Measurements from ENCODE around the gene CAMTA1.

Gene CAMTA1

GRCh38 chr1:7613851-7614205 is 828.6 kb downstream of the CAMTA1 start:
- no peak for DNase-seq

DNA sequence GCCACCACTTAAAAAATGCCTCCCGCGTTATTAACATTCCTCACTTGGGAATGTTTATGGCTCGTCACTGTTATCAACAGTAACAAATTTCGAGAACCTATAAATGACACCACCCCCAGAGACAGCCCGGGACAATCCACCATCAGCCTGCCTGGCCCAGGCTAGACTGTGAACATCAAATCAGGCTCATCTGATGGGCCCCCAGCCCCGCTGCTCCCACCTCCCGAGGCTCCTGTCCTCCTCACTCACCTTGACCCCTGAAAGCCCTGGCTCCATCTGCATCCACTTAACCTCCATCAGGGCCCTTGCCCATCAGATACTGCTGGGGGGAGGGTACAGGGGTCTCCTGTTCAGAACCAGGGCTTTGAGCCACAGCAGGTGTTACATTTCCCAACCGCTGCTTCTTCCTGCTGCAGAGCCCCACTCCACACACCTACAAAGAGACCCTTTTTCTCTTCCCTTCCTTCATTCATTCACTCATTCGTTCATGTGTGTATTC is 829.4 kb downstream of the CAMTA1 start:
- no peak for DNase-seq

- DNase-seq = no peak
Measured at GRCh38 chr1:7615138-7615537, 829.9 kb downstream of the CAMTA1 start.

GRCh38 chr1:7616076-7616832 is 831.0 kb downstream of the CAMTA1 start:
- DNase-seq = no peak

- DNase-seq = no peak
Measured at GRCh38 chr1:7616953-7617352, 831.7 kb downstream of the CAMTA1 start.

DNA sequence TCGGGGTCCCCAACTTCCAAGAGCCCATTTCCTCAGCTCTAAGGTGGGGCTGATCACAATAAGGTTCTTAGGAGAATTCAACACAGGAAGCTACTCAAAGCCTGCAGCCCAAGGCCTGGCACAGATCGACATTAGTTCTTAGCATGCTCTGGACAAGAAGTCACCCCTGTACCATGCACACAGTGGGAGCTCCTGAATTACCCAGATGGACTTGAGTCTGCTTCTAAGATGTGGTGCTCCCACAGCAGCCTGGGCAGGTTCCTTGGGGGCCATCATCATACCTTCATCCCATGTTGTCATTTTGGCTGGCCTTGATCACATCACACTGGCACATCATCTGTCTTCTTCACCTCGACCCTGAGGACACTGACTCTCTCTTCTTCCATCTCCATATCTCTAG is 832.6 kb downstream of the CAMTA1 start:
- DNase-seq = no peak

DNA sequence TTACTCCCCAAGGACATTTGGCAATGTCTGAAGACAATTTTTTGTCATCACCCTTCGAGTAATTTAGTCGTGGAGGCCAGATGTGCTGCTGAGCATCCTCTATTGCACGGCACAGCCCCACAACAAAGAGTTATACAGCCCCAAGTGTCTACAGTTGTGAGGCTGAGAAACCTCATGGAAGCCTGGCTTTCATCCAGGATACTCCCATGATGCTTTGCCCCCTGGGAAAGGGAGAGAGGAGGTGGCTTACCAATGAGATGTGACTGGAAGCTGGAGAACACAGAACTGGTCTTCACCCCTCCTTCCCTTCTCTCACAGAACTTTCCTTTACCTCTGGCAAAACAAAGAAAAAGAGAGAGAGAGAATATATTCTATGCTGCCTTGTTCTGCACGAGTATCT is 834.9 kb downstream of the CAMTA1 start:
- no peak for DNase-seq

DNA sequence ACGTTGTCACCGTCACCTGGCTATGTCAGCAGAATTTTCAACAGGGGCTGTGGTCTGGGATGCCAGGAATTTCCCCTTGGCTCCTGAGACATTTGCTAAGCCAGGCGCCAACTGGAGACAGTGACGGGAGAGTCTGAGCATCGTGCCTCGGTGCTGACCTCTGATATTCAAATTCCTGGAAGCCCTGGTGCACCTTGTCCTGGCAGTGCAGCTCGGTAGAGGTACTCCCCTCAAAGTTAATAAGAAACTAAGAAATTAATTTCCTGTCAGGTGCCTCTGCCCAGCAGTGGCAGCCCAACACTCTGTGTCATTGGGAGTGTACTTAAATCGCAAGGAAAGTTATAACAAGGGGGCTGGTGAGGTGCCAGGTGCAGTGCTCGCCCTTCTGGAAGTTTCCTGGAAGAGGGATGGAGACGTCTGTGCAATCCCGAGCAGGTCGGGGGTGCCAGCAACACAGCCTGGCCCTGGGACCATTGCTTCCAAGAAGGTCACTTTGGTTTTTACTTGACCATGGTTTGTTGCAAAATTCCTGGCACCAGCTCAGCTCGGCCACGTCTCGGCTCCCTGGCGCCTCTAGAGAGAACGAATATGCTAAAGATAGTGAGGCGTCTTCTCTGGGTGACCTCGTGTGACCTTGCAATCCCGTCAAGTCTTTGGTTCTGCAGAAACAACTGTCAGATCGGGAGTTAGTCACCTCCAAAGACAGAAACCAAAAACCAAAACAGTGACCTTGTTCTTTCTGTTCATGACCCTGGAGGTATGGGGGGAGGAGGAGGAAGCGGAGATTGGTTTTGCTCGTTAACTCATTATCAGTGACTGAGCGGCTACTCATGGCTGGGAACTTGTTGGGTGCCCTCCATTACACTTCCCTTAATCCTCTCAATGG is 836.3 kb downstream of the CAMTA1 start:
- DNase-seq = no peak

DNA sequence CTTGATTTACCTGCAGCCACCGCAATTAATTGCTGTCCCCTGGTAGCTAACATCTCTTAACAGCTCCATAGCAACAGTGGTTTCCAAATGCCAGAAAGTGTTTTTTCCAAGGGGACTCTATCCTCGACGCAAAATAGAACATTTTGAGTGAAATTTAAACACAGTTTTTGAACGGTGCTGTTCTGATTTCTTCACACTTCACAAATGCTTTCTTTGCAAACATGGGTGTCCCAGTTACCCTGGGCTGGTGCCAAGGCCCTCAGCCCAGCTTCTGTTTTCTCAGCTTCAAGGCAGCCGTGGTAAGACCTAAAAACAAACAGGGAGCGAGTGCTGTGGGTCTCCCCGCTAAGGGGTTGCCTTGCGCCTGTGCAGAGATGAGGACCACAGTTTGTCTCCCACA is 838.6 kb downstream of the CAMTA1 start:
- no peak for DNase-seq

DNA sequence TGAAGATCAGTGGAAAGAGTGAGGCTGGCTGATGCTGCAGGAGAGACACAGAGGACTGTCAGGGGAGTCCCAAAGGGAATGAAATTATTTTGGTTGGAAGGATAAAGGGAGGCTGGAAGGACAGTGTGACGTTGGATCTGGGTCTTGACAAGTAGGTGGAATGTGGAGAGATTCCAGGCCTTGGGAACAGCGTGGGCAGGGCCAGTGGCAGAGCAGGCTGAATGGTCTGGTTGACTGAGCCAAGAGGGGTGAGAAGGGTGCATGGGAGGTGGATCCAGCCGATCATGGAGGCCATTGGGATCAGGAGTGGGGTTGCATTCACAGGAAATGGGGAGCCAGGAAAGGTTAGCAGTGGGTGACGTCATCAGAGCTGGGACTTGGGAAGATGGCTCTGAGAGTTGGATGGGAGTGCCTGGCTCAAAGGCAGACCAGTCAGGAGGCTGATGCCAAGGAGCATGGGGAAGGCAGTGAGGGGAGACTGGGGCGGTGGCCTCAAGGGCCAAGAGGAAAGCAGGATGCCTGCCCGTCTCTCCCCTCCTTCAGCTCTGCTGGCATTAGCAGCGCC is 839.6 kb downstream of the CAMTA1 start:
- no peak for DNase-seq

- DNase-seq = no peak
Measured at GRCh38 chr1:7625401-7625800, 840.1 kb downstream of the CAMTA1 start.

GRCh38 chr1:7628273-7628672 is 843.0 kb downstream of the CAMTA1 start:
- no peak for DNase-seq

- no peak for DNase-seq
Measured at GRCh38 chr1:7629011-7629410, 843.8 kb downstream of the CAMTA1 start.

- DNase-seq = no peak
Measured at GRCh38 chr1:7629465-7630195, 844.4 kb downstream of the CAMTA1 start.

DNA sequence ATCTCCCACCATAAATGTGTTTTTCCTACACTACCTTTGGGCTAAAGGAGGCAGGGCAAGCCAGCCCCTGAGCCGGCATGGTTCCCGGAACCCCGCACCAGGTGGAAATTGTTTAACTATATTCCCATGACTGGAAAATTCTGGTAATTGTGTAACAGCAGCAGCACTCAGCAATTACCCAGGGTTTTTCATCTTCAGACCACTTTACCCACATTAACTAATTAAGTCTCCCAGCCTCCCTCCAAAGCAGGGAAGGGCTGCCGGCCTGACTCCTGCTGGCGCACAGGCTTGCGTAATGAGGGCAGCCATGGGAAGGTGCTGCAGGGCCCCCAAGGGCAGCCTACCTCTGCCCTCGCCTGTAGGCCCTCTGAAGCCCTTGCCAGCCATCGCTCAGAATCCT is 845.1 kb downstream of the CAMTA1 start:
- no peak for DNase-seq

DNA sequence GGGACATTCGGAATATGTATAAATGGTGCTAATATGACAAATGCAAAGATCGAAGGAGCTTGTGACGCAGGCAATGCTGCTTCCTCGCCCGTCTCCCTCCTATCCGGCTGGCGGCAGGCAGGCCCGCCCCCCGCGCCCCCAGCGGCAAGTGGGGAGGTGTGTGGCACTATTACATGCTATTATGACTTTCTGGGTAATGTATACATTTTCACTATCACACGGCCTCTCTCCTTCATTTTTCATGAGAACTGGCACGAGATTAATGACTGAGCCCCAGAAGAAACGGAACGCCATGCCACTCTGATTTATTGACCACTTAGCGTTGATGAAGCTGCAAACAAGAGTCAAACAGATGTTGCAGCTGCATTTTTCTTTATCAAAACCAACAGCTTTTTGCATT is 846.9 kb downstream of the CAMTA1 start:
- DNase-seq = no peak

DNA sequence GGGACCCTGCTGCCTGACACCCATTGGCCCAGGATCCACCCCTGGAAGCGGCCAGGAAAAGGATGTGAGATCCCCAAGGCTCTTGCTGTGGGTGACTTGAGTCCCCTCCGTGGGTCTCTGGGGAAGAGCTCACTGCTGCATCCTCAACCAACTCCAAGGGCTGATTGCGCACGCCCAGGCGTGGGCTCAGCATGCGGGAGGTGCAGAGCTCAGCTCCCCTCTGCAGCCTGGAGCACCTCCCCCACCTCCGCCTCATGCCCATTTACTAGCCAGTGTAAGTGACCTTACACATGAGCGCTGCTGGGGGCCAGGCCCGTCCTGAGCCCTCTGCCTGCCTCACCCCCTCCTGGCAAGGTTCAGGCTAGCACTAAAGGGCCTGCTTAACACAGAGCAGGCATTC is 847.4 kb downstream of the CAMTA1 start:
- DNase-seq = no peak

- DNase-seq = no peak
Measured at GRCh38 chr1:7633506-7634245, 848.4 kb downstream of the CAMTA1 start.

DNA sequence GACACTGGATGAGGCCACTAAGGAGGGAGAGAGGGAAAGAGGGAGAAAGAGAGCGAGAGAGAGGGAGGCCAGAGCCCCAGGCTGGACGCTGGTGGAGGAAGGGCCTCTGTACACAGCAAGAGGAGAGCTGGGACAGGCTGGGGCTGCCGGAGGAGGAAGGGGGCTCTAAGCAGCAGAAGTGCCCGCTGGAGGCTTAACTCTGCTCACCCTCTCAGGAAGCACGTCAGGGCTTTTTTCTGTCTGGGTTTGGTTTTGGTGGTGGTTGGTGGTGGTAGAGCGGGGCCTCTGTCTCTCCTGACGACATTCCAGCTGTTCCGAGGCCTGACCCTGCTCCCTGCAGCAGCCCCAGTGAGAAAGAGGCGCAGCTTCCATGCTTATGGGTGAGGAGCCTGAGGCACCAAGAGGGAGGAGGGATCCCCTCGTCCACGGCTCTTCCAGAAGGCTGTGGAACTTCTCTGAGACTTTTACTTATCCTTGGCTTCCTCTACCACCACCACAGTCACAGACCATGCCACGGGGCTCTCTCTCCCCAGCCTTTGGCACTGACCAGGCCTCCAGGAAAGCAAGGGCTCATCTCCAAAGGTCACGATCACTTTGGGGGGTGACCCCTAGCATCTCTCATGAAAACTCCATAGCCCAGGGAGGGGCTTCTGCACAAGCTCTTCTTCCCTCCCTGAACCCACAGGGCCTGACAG is 849.4 kb downstream of the CAMTA1 start:
- DNase-seq = no peak

- DNase-seq = no peak
Measured at GRCh38 chr1:7636795-7637526, 851.7 kb downstream of the CAMTA1 start.

DNA sequence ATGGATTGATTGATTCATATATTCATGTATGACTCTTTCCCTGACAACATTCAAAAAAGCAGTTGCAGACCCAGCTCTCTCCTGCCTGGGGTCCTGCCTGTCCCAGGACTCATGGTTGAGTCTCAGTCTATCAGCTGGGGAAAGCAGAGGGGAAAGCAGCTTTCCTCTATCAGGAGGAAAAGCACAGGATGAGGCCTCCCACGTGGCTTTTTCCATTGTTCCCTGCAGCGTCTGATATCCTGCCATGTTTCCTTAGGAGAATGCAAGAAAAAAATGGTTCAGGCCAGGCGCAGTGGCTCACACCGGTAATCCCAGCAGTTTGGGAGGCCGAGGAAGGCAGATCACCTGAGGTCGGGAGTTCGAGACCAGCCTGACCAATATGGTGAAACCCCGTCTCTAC is 852.8 kb downstream of the CAMTA1 start:
- no peak for DNase-seq
